Natural killer cell treated with Interleukin-12 subunit alpha and Interleukin-12 subunit beta and Interleukin-15 and Interleukin-18, amount 100 ng/mL, for 72 hours (primary cell): ENCODE measurements around the gene FAM184B. TPM values are rescaled to one million over a fixed set of nuclear protein-coding genes. Genes with fewer than 3 reads are reported as not detected.
A peak's percentile ranks its signal among the peaks of the same experiment; 100 is the strongest.

Experiments used
- ATAC-seq, 2 donors: fragments of 150-1000 bp; cut with Tn5 transposase in 1 of 2; sonication (Bioruptor Pico), chemical (Tn5 transposase) in 1 of 2; 2 replicates each; pipeline ENCODE4 v1.10.0; 2021
- DNase-seq: peaks from one replicate; pipeline ENCODE4 v3.0.0; 2022; ENCODE audit warnings: low spot score
- H3K27ac Mint-ChIP-seq, 2 donors: 1 replicate in 1 of 2; 2 replicates in 1 of 2; pipeline ENCODE4 v1.8.0; 2022; ENCODE audit warnings: mixed read lengths in 2 of 2, mild to moderate bottlenecking in 1 of 2, moderate library complexity in 1 of 2
- H3K27me3 Mint-ChIP-seq, 2 donors: 1 replicate in 1 of 2; 2 replicates in 1 of 2; pipeline ENCODE4 v1.8.0; 2022; ENCODE audit warnings: mixed read lengths in 2 of 2
- H3K36me3 Mint-ChIP-seq: one replicate; pipeline ENCODE4 v1.8.0; 2022; ENCODE audit warnings: mixed read lengths
- H3K4me1 Mint-ChIP-seq, 2 donors: 1 replicate in 1 of 2; 2 replicates in 1 of 2; pipeline ENCODE4 v1.8.0; 2022; ENCODE audit warnings: low read depth in 2 of 2, mixed read lengths in 2 of 2, mild to moderate bottlenecking in 1 of 2
- H3K4me3 Mint-ChIP-seq: one replicate; pipeline ENCODE4 v1.8.0; 2022; ENCODE audit warnings: mixed read lengths
- H3K9me3 Mint-ChIP-seq: 2 replicates; pipeline ENCODE4 v1.8.0; 2022; ENCODE audit warnings: mixed read lengths
- total RNA-seq, 2 donors: library from RNA; stranded (reverse); gene quantifications; one replicate each; pipeline ENCODE4 v1.2.3, GENCODE V29; 2022

FAM184B gene
- total RNA-seq, 2 donors from 2014 or later: not detected

- DNase-seq (no peak), ATAC-seq (peak in 1 of 2 donors; percentile 78)
- Mint-ChIP-seq H3K9me3 (no peaks in the 10 kb centered on the region), H3K27ac (peak overlapping the region; percentile 50 to 55), H3K27me3 (peaks cover 3 to 15% of the 10 kb centered on the region in 2 donors), H3K36me3 (peaks cover 8% of the 10 kb centered on the region), H3K4me3 (peak overlapping the region; percentile 84), H3K4me1 (peaks cover 10 to 12% of the 10 kb centered on the region in 2 donors)
Observed at GRCh38 chr4:17765514-17766286, 15.7 kb downstream of the FAM184B start.

- Mint-ChIP-seq H3K4me1 (peaks cover 10 to 12% of the 10 kb centered on the region in 2 donors), H3K27me3 (peaks cover 3 to 5% of the 10 kb centered on the region in 2 donors), H3K9me3 (no peaks in the 10 kb centered on the region), H3K36me3 (peaks cover 8% of the 10 kb centered on the region), H3K27ac (no peak overlapping the region), H3K4me3 (no peak overlapping the region)
- DNase-seq (no peak), ATAC-seq (no peak)
Observed at GRCh38 chr4:17763931-17764330, 17.5 kb downstream of the FAM184B start.

DNA sequence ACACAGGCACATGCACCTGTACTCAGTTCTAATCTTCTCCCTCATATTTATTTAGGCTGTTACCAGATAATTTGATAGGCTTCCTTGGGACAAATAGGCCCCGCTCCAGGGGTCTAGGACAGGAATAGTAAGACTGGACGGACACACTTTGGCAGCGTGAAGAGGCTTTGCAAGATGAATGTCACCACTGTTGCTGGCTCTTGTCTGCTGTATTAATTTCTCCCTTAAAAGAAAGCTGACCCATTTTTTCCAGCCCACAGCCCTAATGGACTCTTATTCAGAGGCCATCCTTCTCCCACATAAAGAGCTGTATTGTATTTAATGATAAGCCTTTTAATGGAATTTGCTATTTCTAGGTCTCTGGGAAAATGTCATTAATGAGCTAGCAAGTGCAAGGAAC lies 18.0 kb downstream of the FAM184B start:
- ATAC-seq (no peak), DNase-seq (no peak)
- no peak overlapping the region for H3K4me3 Mint-ChIP-seq
- peaks cover 3 to 5% of the 10 kb centered on the region in 2 donors for H3K27me3 Mint-ChIP-seq
- H3K4me1 Mint-ChIP-seq: peaks cover 10 to 12% of the 10 kb centered on the region in 2 donors
- H3K36me3 Mint-ChIP-seq: peaks cover 8% of the 10 kb centered on the region
- H3K27ac Mint-ChIP-seq: no peak overlapping the region
- H3K9me3 Mint-ChIP-seq: no peaks in the 10 kb centered on the region

DNA sequence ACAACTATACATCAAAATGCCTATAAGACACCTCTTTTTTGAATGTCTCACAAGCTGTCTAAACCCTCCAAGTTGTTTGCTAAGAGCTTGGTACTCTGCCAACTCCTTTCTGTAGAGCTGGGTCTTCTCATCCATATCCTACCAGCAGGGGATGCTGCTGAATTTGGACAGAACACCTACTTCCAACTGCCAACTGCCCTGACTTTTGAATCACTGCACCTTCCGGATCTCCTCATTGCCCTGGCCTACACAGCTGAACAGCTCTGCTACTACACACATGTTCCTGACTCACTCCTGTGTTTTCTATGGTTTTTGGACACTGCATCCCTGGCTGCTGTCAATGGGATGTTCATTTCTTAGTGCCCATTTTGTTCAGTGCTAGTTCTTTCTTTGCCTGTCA lies 18.7 kb downstream of the FAM184B start:
- Mint-ChIP-seq H3K4me3 (no peak overlapping the region), H3K27ac (no peak overlapping the region), H3K4me1 (peaks cover 10 to 12% of the 10 kb centered on the region in 2 donors), H3K27me3 (peaks cover 3 to 5% of the 10 kb centered on the region in 2 donors), H3K36me3 (peaks cover 8% of the 10 kb centered on the region), H3K9me3 (no peaks in the 10 kb centered on the region)
- DNase-seq (no peak), ATAC-seq (no peak)

DNA sequence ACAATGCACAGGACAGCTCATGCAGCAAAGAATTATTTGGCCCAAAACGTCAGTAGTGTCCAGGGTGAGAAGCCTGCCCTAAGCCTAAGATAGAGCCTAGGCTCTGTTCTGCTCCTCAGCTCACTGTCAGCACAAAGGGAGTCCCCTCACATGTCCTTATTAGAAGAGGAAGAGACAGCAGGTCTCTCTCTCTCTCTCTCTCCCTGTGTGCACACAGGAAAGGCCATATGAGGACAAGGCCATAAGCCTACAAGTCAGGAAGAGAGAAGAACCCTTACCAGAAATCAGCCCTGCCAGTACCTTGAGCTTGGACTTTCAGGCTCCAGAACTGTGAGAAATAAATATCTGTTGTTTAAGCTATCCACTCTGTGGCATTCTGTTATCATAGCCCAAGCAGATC lies 20.4 kb downstream of the FAM184B start:
- Mint-ChIP-seq H3K9me3 (no peaks in the 10 kb centered on the region), H3K4me3 (no peak overlapping the region), H3K36me3 (peaks cover 5% of the 10 kb centered on the region), H3K4me1 (peaks cover 8 to 10% of the 10 kb centered on the region in 2 donors), H3K27me3 (peaks cover 3 to 5% of the 10 kb centered on the region in 2 donors), H3K27ac (no peak overlapping the region)
- no peak for ATAC-seq
- no peak for DNase-seq

DNA sequence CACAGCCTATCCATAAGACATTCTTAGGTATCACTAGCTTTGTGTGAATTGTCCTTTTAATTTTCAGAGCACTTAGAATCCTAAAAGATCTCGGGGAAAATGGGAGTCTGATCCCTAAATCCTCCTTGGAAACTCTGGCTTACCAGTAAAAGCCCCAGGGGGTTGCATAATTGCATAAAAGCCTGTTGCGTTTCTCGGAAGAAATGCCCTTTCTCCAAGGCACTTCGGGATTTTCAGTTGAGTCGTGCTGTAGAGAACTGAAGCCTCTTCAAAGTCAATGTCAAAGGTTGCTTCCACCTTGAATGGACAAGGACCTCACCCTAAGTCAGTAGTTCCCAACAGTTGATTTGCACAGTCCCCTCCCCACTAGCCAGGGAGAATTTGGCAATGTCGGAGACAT lies 20.8 kb downstream of the FAM184B start:
- no peak overlapping the region for H3K4me3 Mint-ChIP-seq

GRCh38 chr4:17758485-17758884 lies 22.9 kb downstream of the FAM184B start:
- no peak overlapping the region for H3K27ac Mint-ChIP-seq
- H3K4me1 Mint-ChIP-seq: no peaks in the 10 kb centered on the region
- H3K36me3 Mint-ChIP-seq: no peaks in the 10 kb centered on the region
- no peak for DNase-seq
- no peaks in the 10 kb centered on the region for H3K9me3 Mint-ChIP-seq
- H3K27me3 Mint-ChIP-seq: peaks cover 10 to 16% of the 10 kb centered on the region in 2 donors
- ATAC-seq: no peak
- no peak overlapping the region for H3K4me3 Mint-ChIP-seq

More for the DNA sequence above, 20.8 kb downstream of the FAM184B start:
- Mint-ChIP-seq H3K27ac (no peak overlapping the region), H3K27me3 (peaks cover 6 to 9% of the 10 kb centered on the region in 2 donors), H3K36me3 (peaks cover under 1% of the 10 kb centered on the region), H3K9me3 (no peaks in the 10 kb centered on the region), H3K4me1 (peaks cover 3 to 5% of the 10 kb centered on the region in 2 donors)
- ATAC-seq: no peak
- no peak for DNase-seq

- Mint-ChIP-seq H3K4me1 (no peaks in the 10 kb centered on the region), H3K4me3 (no peak overlapping the region), H3K27ac (no peak overlapping the region), H3K27me3 (peaks cover 10 to 11% of the 10 kb centered on the region in 2 donors), H3K9me3 (no peaks in the 10 kb centered on the region), H3K36me3 (no peaks in the 10 kb centered on the region)
- DNase-seq (no peak), ATAC-seq (no peak)
Observed at GRCh38 chr4:17757621-17758020, 23.8 kb downstream of the FAM184B start.

DNA sequence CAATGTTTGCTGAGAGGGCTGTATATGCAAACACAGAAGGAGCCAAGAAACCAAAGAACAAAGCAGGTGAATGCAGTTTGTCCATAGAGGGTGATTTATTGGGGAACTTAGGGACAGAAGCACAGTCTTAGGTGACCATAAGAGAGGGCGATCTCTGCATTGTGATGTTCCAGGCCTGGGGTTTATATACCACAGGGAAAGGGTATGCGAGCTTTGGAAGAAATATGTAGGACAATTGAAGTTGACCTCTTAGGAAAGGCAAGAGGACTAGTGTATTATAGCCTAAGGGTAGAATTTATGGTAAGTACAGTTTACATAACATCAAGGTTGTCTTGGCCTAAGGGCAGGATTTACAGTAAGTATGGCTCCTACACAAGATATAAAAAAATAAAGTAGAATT lies 27.8 kb downstream of the FAM184B start:
- H3K27ac Mint-ChIP-seq: no peak overlapping the region
- H3K9me3 Mint-ChIP-seq: no peaks in the 10 kb centered on the region
- H3K36me3 Mint-ChIP-seq: no peaks in the 10 kb centered on the region
- no peak overlapping the region for H3K4me3 Mint-ChIP-seq
- H3K4me1 Mint-ChIP-seq: no peaks in the 10 kb centered on the region
- no peak for ATAC-seq
- peaks cover 17 to 20% of the 10 kb centered on the region in 2 donors for H3K27me3 Mint-ChIP-seq
- DNase-seq: no peak

- no peak for ATAC-seq
- no peak overlapping the region for H3K4me3 Mint-ChIP-seq
- H3K36me3 Mint-ChIP-seq: no peaks in the 10 kb centered on the region
- peaks cover 7% of the 10 kb centered on the region in 2 donors for H3K27me3 Mint-ChIP-seq
- no peak overlapping the region for H3K27ac Mint-ChIP-seq
- no peak for DNase-seq
- H3K9me3 Mint-ChIP-seq: no peaks in the 10 kb centered on the region
- H3K4me1 Mint-ChIP-seq: no peaks in the 10 kb centered on the region
Observed at GRCh38 chr4:17740702-17741101, 40.7 kb downstream of the FAM184B start.

- no peak for ATAC-seq
- H3K4me3 Mint-ChIP-seq: no peak overlapping the region
- peaks cover 7 to 9% of the 10 kb centered on the region in 2 donors for H3K27me3 Mint-ChIP-seq
- H3K4me1 Mint-ChIP-seq: no peaks in the 10 kb centered on the region
- no peaks in the 10 kb centered on the region for H3K36me3 Mint-ChIP-seq
- H3K27ac Mint-ChIP-seq: no peak overlapping the region
- no peak for DNase-seq
- peaks cover 4% of the 10 kb centered on the region for H3K9me3 Mint-ChIP-seq
Observed at GRCh38 chr4:17736484-17736883, 44.9 kb downstream of the FAM184B start.

- Mint-ChIP-seq H3K4me1 (no peaks in the 10 kb centered on the region), H3K9me3 (peaks cover 17% of the 10 kb centered on the region), H3K27ac (no peak overlapping the region), H3K27me3 (peaks cover 11 to 31% of the 10 kb centered on the region in 2 donors), H3K4me3 (no peak overlapping the region), H3K36me3 (peaks cover 4% of the 10 kb centered on the region)
- DNase-seq (no peak), ATAC-seq (no peak)
Observed at GRCh38 chr4:17726911-17727310, 54.5 kb downstream of the FAM184B start.

DNA sequence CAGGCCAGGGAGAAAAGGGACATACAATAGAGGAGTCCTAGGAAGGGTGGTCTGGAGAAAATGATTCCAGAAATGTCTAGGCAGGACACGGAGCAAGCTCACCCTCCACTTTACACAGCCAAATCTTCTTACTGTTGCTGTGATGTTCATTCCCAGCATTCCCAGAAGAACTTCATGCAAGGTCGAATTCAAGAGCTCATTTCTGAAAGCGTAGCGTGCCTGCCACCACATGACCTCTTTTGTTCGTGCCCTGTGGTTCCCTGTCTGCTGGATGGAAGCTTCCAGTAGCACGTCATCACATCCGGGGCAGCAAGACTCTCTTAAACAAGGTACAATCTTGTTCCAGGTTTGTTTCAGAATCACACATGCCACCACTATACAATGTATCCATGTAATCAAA lies 57.8 kb downstream of the FAM184B start:
- Mint-ChIP-seq H3K27me3 (peaks cover 10 to 23% of the 10 kb centered on the region in 2 donors), H3K9me3 (peaks cover 10% of the 10 kb centered on the region), H3K4me3 (no peak overlapping the region), H3K4me1 (no peaks in the 10 kb centered on the region), H3K36me3 (no peaks in the 10 kb centered on the region), H3K27ac (no peak overlapping the region)
- no peak for DNase-seq
- no peak for ATAC-seq

DNA sequence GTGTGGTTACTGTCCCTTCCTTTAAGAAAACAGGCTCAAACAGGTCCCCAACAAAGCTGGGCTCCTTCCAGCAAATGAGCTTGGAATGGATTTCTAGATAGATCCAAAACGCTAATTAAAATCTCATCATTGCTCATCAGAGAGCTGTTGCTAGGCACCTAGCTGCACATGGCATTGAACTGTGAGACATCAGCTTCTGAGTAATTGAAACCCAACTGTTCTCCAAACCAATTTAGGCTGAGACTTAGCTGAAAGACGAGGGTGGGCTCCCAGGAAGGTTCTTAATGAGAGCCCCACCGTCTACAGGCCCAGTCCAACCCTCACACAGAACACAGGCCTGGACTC lies 59.1 kb downstream of the FAM184B start:
- ATAC-seq (no peak), DNase-seq (no peak)
- H3K4me1 Mint-ChIP-seq: no peaks in the 10 kb centered on the region
- peaks cover 10 to 15% of the 10 kb centered on the region in 2 donors for H3K27me3 Mint-ChIP-seq
- H3K36me3 Mint-ChIP-seq: no peaks in the 10 kb centered on the region
- peaks cover 1% of the 10 kb centered on the region for H3K9me3 Mint-ChIP-seq
- no peak overlapping the region for H3K27ac Mint-ChIP-seq
- no peak overlapping the region for H3K4me3 Mint-ChIP-seq
